ENCODE measurements around the gene CYLD.

Gene CYLD

GRCh38 chr16:50789757-50790156, 47.9 kb downstream of the CYLD start:
- no peak for DNase-seq

GRCh38 chr16:50791522-50791921, 49.6 kb downstream of the CYLD start:
- no peak for DNase-seq

DNA sequence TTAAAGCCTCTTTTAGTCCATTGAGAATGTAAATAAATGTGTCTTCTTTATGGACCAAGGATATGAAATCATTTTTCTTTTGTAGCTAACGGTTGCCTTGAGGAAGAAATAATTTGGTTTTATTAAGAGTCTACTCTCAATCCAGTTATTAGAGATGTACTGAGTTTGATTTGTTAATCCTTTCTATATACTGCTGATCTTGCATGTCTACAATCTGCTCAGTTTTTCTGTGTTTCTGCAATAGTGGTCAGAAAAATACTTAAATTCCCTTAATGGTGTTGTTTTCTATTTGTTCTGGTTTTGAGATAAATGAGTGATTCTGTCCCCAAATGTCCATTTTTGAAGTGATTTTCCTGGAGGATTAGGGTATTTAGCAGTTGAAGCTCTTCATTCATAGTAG, 54.9 kb downstream of the CYLD start:
- DNase-seq: no peak

GRCh38 chr16:50797456-50797855, 55.6 kb downstream of the CYLD start:
- no peak for DNase-seq

GRCh38 chr16:50800074-50800473, 58.2 kb downstream of the CYLD start:
- DNase-seq: no peak

- DNase-seq: no peak
Measured at GRCh38 chr16:50801036-50801435, 59.1 kb downstream of the CYLD start.

GRCh38 chr16:50802000-50802399, 60.1 kb downstream of the CYLD start:
- DNase-seq: no peak

DNA sequence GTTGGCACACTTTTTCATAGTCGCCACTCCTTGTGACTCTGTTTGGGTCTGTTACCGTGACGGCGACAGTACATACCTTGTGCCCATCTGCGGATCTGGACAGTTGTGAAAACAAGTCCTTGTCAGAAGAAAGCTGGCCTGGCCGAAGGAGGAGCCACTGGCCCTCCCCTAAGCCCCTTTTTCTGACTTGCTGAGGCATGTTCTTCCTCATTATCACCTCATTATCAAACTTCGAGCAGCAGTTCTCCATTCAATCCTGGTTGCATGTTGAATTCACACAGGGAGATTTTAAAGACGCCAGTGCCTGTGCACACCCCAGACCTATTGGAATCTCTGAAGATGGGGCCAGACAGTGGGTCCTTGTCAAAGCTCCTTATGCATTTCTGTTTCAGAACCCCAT, 61.1 kb downstream of the CYLD start:
- DNase-seq: no peak

- no peak for DNase-seq
Measured at GRCh38 chr16:50804290-50804907, 62.5 kb downstream of the CYLD start.

- DNase-seq: peak; percentile 84 to 88
Measured at GRCh38 chr16:50806099-50807062, 64.5 kb downstream of the CYLD start.

DNA sequence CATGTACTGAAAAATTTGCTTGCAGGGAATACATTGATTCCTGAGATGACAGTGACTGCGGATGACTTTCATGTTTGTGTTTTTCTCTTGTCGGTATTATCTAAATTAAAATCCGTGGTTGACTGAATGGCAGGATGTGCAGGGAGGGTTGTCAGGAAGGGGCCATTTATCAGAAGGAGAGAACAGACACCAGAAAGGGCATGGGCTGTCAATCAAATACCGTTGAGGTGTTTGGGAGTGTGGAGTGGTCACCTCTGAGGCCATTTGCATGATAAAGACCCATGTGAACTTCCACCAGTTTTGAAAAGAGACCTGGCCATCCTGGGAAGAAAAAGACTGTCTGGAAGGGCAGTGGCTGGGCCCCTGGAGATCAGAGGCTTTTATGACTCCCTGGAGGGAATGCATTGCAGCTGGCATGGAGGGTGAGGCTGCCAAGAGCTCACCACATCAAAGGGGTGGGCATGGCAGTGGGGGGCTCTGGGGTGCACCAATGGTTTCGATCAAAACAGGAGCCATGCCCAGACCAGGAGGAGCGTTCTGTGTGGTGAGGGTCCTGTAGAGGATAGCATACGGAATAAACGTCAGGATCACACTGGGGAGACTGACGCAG, 67.1 kb downstream of the CYLD start:
- no peak for DNase-seq

DNA sequence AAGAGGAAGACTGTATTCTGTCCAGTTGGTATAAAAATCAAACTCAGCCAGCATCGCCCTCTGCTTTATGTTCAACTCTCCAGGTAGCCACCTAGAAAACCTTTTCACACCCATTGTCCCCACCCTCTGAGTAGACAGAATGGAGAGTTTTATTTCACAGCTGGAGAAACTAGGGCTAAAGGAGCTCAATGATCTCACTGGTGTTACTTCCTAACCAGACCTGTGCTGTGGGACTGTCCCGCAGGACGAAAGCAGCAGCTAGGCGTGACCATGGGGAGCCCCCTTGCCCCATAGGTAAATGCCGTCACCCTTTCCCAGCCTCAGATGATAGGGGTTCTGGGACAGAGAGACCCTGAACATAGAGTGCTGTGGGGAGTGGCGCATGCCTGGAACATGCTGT, 67.7 kb downstream of the CYLD start:
- no peak for DNase-seq

DNA sequence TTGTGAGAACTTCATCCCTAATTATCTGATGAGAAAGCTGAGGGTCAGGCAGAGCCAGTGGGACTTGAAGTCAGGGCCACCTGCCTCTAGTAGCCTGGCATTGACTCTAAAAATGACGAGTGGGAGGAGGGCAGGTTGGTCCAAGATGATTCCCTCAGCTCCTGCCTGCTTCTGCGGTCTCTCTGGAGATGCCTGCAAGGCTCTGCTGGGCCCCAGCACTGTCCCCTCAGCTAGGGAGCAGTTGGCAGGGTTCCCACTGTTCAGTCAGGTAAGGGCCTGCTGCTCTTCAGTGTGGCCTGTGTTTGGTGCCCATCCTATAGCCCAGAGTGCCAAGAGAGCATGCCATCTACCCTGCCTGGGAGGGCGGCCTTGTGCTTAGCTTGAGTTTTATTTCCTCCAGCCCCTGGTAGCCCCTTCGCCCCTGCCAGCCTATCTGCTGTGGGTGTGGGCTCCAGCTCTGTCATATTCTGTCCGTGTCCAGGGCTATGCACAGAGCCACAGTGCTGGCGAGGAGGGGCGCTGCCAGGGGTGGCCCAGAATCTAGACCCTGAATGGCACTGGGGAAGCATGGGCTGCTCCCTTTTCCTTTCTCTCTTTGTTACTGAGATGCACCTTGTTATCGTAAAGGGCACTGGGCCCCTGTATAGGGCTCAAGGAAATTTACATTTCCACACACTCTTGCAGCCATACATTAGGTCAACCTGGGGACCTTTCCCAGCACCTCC, 68.5 kb downstream of the CYLD start:
- no peak for DNase-seq

GRCh38 chr16:50812046-50812445, 70.2 kb downstream of the CYLD start:
- no peak for DNase-seq

- no peak for DNase-seq
Measured at GRCh38 chr16:50812876-50813466, 71.1 kb downstream of the CYLD start.

- no peak for DNase-seq
Measured at GRCh38 chr16:50814052-50814451, 72.2 kb downstream of the CYLD start.

DNA sequence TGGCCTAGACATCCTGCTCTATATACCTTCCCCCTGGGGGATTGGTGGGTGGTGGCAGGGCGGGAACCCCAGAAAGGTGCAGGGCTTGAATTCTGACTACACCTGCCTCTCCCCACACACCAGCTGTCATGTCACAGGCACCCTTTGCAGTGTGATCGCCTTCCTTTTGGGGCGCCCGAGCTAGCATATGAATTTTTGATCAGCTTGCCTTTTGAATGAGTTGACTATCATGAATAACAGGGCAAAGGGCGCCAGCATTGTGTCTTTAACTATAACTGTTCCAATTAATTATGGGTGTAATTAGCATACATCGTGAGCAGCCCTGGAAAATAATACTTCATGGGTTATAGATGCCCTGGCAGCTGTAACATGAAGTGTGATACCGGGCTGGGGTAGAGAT, 72.7 kb downstream of the CYLD start:
- DNase-seq: no peak

DNA sequence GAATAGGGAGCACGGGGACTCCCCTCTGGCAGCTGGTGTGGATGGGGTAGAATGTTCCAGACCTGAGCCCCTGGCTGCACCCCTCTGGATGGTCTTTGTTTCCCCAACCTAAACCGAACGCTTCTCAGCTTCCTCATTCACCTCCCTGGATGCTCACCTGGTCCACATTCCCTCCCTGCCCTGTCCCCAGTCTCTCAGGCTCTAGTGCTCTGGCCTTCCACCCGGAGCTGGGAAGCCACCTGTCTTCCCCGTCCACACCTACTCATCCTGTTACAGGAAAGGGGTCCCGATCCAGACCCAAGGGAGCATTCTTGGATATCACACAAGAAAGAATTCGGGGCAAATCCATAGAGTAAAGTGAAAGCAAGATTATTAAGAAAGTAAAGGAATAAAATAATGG, 73.5 kb downstream of the CYLD start:
- no peak for DNase-seq

DNA sequence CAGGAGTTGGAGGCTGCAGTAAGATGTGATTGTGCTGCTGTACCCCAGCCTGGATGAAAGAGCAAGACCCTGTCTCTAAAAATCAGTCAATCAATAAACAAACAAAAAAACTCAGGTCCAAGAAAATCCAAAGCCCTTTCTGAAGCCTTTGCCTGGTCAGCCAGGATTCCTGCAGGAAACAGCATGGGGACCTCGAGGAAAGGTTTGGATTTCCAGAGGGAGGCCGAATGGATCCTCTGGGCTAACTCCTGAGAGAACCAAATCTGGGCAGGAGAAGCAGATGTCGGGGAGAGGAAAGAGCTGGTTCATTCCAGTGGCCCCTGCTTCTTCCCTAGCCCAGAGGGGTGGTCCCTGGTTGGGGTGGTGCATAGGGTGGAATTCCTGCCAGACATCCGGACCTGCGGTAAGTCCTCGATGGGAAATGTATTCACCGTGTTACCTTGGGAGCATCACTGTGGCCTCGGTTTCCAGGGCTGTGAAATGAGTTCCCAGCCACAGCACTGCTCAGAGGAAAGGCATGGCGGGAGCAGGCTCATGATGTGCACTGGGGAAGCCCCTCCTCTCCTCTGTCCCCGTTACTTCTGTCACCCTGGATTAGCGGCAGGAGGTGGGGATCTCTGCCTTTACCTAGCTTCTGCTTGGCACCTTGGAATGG, 75.1 kb downstream of the CYLD start:
- no peak for DNase-seq

DNA sequence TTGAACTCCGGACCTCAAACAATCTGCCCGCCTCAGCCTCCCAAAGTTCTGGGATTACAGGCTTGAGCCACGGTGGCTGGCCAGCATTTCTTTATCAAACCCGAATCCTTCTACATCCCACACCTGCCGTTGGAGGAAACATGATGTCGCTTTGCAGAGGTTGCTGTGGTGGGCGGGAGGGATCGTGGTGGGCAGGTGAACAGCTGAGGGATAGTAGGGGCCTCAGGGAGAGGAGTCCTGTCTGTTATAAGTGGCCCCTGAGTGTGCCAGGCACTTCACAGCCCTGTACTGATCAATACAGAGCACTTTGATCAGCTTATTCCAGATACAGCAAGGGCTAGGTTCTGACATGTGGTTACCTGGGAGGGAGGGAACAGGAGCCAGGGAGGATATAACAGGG, 76.5 kb downstream of the CYLD start:
- DNase-seq: no peak

GRCh38 chr16:50819706-50820105, 77.8 kb downstream of the CYLD start:
- no peak for DNase-seq

DNA sequence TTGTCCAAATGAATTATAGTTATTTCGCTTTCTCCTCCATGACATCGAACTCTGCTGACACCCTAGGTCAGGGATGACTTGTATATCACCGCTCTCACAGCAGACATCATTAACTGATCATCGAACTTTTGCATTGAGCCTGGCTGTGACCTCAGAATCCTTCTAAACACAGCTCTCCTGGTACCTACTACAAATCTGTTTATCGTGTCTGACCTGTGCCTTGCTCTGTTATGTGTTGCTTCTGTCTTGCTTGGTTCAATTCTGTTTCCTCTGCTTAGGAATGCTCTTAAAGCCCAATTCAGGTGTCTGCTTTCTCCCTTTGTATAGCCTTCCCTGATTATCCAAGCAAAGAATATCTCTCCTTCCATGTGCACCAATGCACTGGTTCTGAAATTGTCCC, 78.3 kb downstream of the CYLD start:
- no peak for DNase-seq
